ENCODE results near the gene CCDC61.

The CCDC61 gene

GRCh38 chr19:45999653-46000121, 4.4 kb downstream of the CCDC61 start:
- Histone ChIP-seq H3K9me3 (ENCODE audit: control insufficient read depth, low read length) (no peaks in the 10 kb centered on the region), H3K4me1 (ENCODE audit: control insufficient read depth, insufficient read depth, low read length, poor library complexity, severe bottlenecking) (peaks cover 6% of the 10 kb centered on the region), H3K27ac (ENCODE audit: low read depth, low read length, severe bottlenecking) (no peak overlapping the region), H3K36me3 (ENCODE audit: control insufficient read depth, insufficient read depth, low read length) (peaks cover 15% of the 10 kb centered on the region), H3K4me3 (ENCODE audit: extremely low read depth, insufficient read depth, low read length, poor library complexity, severe bottlenecking) (peak overlapping the region; percentile 42)
- WGBS, 2 experiments (ENCODE audit: insufficient coverage in 2 of 2): 12% methylated on average over 14 of the region's 14 CpGs

DNA sequence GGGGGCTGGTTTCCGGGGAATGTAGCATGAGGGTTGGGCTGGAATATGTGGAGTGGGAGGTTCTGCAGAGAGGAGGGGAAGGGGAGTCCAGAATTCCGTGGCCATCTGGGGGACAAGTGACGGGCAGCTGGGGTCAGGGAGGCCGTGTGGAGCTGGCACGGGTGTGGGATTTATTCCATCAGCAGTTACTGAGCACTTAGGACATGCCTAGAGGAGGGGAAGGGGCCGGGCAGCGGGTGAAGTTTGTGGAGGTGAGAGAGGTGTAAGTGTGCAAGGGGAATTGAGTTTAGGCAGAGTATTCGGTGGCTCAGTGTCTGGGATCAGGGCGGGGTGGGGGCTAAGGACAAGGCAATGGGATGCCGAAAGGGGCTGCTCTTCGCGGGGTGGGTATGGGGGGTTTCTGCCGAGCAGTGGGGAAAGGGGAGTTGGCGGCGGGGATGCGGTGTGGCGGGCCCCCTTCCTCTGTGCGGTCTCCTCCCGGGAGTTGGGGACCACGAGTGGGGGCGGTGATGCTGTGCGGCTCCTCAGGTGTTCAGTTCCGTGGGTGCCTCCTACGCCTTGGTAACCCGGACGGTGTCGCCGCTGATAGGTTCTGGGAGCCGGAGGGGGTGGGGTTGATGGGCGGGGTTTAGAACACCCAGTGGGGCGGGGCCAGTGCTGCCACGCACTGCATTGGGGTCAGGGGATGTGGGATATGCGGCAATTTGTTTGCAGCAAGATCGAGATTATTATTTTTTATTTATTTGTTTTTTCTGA, 5.4 kb downstream of the CCDC61 start:
- peaks cover 15% of the 10 kb centered on the region for H3K36me3 ChIP-seq (ENCODE audit: control insufficient read depth, insufficient read depth, low read length)
- peaks cover 6% of the 10 kb centered on the region for H3K4me1 ChIP-seq (ENCODE audit: control insufficient read depth, insufficient read depth, low read length, poor library complexity, severe bottlenecking)
- H3K27ac ChIP-seq (ENCODE audit: low read depth, low read length, severe bottlenecking): no peak overlapping the region
- H3K9me3 ChIP-seq (ENCODE audit: control insufficient read depth, low read length): no peaks in the 10 kb centered on the region
- peak overlapping the region; percentile 42 for H3K4me3 ChIP-seq (ENCODE audit: extremely low read depth, insufficient read depth, low read length, poor library complexity, severe bottlenecking)
- 5 to 10% methylated on average over 12 to 22 of the region's 34 CpGs for WGBS, 2 experiments (ENCODE audit: insufficient coverage in 2 of 2)

GRCh38 chr19:46002678-46003275, 7.5 kb downstream of the CCDC61 start:
- Histone ChIP-seq H3K36me3 (ENCODE audit: control insufficient read depth, insufficient read depth, low read length) (peaks cover 23% of the 10 kb centered on the region), H3K4me3 (ENCODE audit: extremely low read depth, insufficient read depth, low read length, poor library complexity, severe bottlenecking) (no peak overlapping the region), H3K4me1 (ENCODE audit: control insufficient read depth, insufficient read depth, low read length, poor library complexity, severe bottlenecking) (peaks cover 6% of the 10 kb centered on the region), H3K27ac (ENCODE audit: low read depth, low read length, severe bottlenecking) (no peak overlapping the region), H3K9me3 (ENCODE audit: control insufficient read depth, low read length) (no peaks in the 10 kb centered on the region)
- WGBS, 2 experiments (ENCODE audit: insufficient coverage in 2 of 2): 89 to 99% methylated on average over 8 to 12 of the region's 15 CpGs

GRCh38 chr19:46006411-46006810, 11.1 kb downstream of the CCDC61 start:
- Histone ChIP-seq H3K4me3 (ENCODE audit: extremely low read depth, insufficient read depth, low read length, poor library complexity, severe bottlenecking) (no peak overlapping the region), H3K36me3 (ENCODE audit: control insufficient read depth, insufficient read depth, low read length) (peaks cover 26% of the 10 kb centered on the region), H3K4me1 (ENCODE audit: control insufficient read depth, insufficient read depth, low read length, poor library complexity, severe bottlenecking) (no peaks in the 10 kb centered on the region), H3K9me3 (ENCODE audit: control insufficient read depth, low read length) (no peaks in the 10 kb centered on the region), H3K27ac (ENCODE audit: low read depth, low read length, severe bottlenecking) (no peak overlapping the region)
- 95 to 96% methylated on average over 9 to 11 of the region's 13 CpGs for WGBS, 2 experiments (ENCODE audit: insufficient coverage in 2 of 2)

DNA sequence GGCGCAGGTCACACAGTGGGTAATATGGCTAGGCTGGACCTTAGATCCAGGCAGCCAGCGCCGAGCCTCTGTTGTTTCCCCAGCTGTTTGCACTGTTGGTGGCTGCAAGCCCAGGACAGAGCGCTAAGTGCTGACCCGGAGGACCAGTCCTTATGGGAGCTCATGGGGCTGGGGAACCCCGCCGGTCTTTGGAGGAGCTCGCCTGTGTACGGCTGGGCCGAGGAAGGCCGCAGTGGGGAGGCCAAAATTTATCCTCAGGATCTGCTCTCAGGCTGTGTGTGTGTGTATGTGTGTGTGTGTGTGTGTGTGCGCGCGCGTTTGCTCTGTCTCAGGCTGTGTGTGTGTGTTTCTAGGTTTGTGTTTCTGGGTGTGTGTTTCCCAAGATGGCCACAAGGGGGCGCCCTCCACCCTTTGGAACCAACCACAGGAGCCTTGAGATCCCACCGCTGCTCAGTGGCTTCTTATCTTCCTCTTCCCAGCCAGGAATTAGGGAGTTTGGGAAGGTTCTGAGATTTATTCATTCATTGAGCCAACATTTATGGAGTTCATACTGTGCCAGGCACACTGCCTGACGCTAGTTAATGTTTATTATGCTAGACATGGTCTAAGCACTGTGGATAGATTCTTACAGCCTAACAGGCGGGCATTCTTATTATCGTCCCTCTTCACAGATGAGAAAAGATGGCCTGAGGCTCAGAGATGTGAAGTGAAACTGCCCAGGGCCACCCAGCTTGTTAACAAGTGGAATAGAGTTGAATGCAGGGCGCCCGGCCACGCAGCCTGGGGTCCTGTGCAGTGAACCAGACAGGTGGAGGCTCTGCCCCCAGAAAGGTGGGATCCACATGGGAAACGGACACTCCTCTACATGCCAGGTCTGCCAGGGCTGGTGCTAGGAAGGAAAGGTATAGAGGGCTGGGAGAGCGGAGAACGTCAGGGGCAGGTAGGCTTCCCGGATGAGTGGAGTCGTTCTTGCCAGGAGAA, 14.6 kb downstream of the CCDC61 start:
- Histone ChIP-seq H3K9me3 (ENCODE audit: control insufficient read depth, low read length) (no peaks in the 10 kb centered on the region), H3K27ac (ENCODE audit: low read depth, low read length, severe bottlenecking) (no peak overlapping the region), H3K4me1 (ENCODE audit: control insufficient read depth, insufficient read depth, low read length, poor library complexity, severe bottlenecking) (no peaks in the 10 kb centered on the region), H3K36me3 (ENCODE audit: control insufficient read depth, insufficient read depth, low read length) (peaks cover 17% of the 10 kb centered on the region), H3K4me3 (ENCODE audit: extremely low read depth, insufficient read depth, low read length, poor library complexity, severe bottlenecking) (no peak overlapping the region)
- 67 to 72% methylated on average over 19 to 22 of the region's 28 CpGs for WGBS, 2 experiments (ENCODE audit: insufficient coverage in 2 of 2)

DNA sequence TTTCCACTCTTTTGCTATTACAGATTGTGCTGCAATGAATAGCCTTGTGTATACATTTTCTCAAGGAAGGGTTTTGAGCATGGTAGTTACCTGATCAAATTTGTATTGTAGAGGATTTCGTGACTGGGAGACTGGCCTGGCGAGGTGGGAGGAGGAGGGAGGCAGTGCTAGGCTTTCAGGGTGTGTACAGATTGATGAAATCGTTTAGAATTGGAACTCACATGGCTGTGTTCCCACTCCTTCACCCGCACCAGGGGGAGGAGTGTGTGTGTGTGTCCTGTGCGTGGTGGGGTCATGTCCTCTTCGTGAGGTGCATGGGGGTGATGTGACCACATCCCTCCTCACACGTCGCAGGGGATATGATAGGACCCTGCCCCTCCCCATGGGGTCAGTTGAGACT, 19.3 kb downstream of the CCDC61 start:
- Histone ChIP-seq H3K4me1 (ENCODE audit: control insufficient read depth, insufficient read depth, low read length, poor library complexity, severe bottlenecking) (no peaks in the 10 kb centered on the region), H3K36me3 (ENCODE audit: control insufficient read depth, insufficient read depth, low read length) (peaks cover 6% of the 10 kb centered on the region), H3K27ac (ENCODE audit: low read depth, low read length, severe bottlenecking) (no peak overlapping the region), H3K4me3 (ENCODE audit: extremely low read depth, insufficient read depth, low read length, poor library complexity, severe bottlenecking) (peak overlapping the region; percentile 14), H3K9me3 (ENCODE audit: control insufficient read depth, low read length) (no peaks in the 10 kb centered on the region)
- WGBS, 2 experiments (ENCODE audit: insufficient coverage in 2 of 2): 35 to 48% methylated on average over 4 to 5 of the region's 8 CpGs

DNA sequence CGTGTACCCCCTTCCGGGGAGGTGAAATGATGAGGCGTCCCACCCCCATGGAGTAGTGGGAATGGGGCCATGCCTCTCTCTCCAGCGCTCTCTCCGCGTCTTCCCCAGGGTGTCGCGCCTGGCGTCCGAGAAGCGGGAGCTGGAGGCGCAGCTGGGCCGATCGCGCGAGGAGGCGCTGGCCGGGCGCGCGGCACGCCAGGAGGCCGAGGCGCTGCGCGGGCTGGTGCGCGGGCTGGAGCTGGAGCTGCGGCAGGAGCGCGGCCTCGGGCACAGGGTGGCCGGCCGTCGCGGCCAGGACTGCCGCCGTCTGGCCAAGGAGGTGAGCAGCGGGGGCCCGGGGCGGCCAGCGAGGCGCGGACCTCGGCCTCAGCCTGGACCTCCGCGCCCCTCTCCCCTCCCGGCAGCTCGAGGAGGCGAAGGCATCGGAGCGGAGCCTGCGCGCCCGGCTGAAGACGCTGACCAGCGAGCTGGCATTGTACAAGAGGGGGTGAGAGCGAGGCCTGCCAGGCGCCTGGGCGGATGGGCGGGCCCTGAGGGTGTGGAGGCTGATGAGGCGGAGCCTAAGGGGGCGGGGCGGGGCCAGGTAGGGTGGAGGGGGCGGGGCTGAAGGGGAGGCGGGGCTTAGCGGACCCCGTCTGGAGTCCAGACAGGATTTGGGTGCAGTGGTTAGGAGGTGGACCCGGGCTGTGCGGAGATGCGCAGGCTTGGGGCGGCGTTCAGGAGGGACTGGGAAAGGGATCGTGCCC, 19.8 kb downstream of the CCDC61 start:
- 3 to 5% methylated on average over 21 to 45 of the region's 74 CpGs for WGBS, 2 experiments (ENCODE audit: insufficient coverage in 2 of 2)
- H3K9me3 ChIP-seq (ENCODE audit: control insufficient read depth, low read length): no peaks in the 10 kb centered on the region
- H3K36me3 ChIP-seq (ENCODE audit: control insufficient read depth, insufficient read depth, low read length): peaks cover 6% of the 10 kb centered on the region
- no peak overlapping the region for H3K27ac ChIP-seq (ENCODE audit: low read depth, low read length, severe bottlenecking)
- peak overlapping the region; percentile 14 for H3K4me3 ChIP-seq (ENCODE audit: extremely low read depth, insufficient read depth, low read length, poor library complexity, severe bottlenecking)
- no peaks in the 10 kb centered on the region for H3K4me1 ChIP-seq (ENCODE audit: control insufficient read depth, insufficient read depth, low read length, poor library complexity, severe bottlenecking)

GRCh38 chr19:46015687-46016425, 20.6 kb downstream of the CCDC61 start:
- no peak overlapping the region for H3K4me3 ChIP-seq (ENCODE audit: extremely low read depth, insufficient read depth, low read length, poor library complexity, severe bottlenecking)
- no peak overlapping the region for H3K27ac ChIP-seq (ENCODE audit: low read depth, low read length, severe bottlenecking)
- peaks cover 6% of the 10 kb centered on the region for H3K36me3 ChIP-seq (ENCODE audit: control insufficient read depth, insufficient read depth, low read length)
- H3K9me3 ChIP-seq (ENCODE audit: control insufficient read depth, low read length): no peaks in the 10 kb centered on the region
- 9 to 10% methylated on average over 43 to 44 of the region's 63 CpGs for WGBS, 2 experiments (ENCODE audit: insufficient coverage in 2 of 2)
- H3K4me1 ChIP-seq (ENCODE audit: control insufficient read depth, insufficient read depth, low read length, poor library complexity, severe bottlenecking): no peaks in the 10 kb centered on the region

DNA sequence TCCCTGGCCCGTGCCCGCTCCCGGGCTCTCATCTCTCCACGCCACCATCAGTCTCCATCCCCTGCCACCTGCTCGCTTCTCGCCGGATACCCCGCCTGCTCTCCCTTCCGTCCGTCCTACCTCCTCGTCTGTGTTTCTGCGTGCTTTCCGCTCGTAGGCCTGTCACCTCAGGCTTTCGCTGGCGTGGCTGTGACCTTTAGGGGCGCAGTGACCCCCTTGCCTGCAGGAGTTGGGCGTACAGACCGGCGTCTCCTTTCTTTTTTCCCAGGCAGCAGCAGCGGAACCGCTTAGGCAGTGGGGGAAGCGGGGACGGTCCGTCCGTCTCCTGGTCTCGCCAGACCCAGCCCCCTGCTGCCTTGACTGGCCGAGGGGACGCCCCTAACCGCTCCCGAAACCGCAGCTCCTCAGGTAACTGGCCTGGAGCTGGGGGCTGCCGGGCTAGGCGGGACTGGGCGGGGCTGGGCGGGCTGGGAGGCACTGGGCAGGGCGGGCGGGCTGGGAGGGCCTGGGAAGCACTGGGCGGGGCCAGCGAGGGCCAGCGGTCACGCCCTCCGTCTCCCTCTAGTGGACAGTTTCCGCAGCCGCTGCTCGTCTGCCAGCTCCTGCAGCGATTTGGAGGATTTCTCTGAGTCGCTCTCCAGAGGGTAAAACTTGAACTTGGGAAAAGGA, 21.3 kb downstream of the CCDC61 start:
- WGBS, 2 experiments (ENCODE audit: insufficient coverage in 2 of 2): 3 to 6% methylated on average over 33 to 34 of the region's 48 CpGs

More for the DNA sequence above, 21.3 kb downstream of the CCDC61 start:
- no peaks in the 10 kb centered on the region for H3K9me3 ChIP-seq (ENCODE audit: control insufficient read depth, low read length)
- peaks cover 6% of the 10 kb centered on the region for H3K36me3 ChIP-seq (ENCODE audit: control insufficient read depth, insufficient read depth, low read length)
- H3K4me1 ChIP-seq (ENCODE audit: control insufficient read depth, insufficient read depth, low read length, poor library complexity, severe bottlenecking): no peaks in the 10 kb centered on the region
- no peak overlapping the region for H3K27ac ChIP-seq (ENCODE audit: low read depth, low read length, severe bottlenecking)
- H3K4me3 ChIP-seq (ENCODE audit: extremely low read depth, insufficient read depth, low read length, poor library complexity, severe bottlenecking): peak overlapping the region; percentile 22

Measured in mesodermal cell (in vitro differentiated cells).